HG03378 (cell line): ENCODE measurements around the gene GLT8D2.

ENCODE experiments used
- ATAC-seq: cut with Tn5 transposase; IDR thresholded peaks from one replicate; pipeline ENCODE4 v1.9.1; 2021; ENCODE audit warnings: mild to moderate bottlenecking, moderate library complexity; ENCODE audit not compliant: unreplicated experiment

The GLT8D2 gene

DNA sequence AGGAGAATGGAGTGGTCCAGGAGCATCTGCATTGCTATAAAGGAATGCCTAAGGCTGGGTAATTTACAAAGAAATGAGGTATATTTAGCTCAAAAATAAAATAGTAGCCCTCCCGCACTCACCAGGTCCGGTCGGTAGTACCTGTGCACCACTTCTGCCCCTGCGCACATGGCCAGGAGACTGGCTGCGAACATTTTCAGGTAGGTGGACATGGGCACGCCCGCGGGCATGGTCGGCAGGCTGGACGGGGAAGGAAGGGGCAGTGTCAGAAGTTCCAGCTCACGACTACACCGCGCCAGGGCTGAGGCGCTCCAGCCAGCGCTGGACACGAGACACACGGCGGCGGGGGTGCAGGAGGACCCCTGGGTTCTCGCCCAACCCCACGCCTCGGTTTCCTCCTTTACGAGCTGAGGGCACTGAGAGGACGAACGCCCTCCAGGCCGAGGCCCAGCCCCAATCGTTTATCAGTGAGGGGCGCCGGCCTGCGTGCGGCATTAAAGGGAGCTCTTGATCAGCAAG is 93.4 kb downstream of the GLT8D2 start:
- peak; percentile 8 for ATAC-seq

DNA sequence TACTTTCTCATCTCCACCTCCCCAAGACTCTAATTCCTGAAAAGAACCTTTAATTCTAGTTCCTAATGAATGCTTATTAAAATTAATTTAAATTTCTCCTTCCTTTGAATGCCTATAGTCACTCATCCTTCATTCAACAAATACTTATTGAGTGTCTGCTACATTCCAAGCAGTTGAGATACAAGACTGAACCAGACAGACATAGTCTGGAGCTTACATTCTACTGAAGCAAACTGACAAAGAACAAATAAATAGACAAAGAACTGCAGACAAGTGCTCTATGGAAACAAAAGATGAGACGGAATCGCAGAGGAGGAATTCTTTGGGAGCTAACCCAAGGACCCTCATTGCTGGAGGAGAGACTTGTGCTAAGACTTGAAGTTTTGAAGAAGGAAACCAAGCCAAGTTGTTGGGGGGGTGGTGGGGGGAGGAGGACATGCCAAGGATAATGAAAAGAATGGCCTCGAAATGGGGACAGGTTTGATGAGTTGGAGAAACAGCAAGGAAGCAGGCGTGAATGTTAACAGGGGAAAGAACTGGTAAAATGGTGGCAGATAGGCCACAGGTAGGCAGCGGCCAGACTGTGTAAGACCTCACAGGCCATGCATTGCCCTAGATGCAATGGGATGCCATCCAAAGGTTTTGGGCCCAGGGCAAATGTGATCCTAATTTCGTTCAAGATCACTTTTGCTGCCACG is 94.0 kb downstream of the GLT8D2 start:
- no peak for ATAC-seq

GRCh38 chr12:103952497-103952896 is 97.5 kb downstream of the GLT8D2 start:
- no peak for ATAC-seq

- no peak for ATAC-seq
These were observed 101.1 kb downstream of the GLT8D2 start for GRCh38 chr12:103948746-103949406.

- no peak for ATAC-seq
These were observed 102.0 kb downstream of the GLT8D2 start for GRCh38 chr12:103947871-103948555.

DNA sequence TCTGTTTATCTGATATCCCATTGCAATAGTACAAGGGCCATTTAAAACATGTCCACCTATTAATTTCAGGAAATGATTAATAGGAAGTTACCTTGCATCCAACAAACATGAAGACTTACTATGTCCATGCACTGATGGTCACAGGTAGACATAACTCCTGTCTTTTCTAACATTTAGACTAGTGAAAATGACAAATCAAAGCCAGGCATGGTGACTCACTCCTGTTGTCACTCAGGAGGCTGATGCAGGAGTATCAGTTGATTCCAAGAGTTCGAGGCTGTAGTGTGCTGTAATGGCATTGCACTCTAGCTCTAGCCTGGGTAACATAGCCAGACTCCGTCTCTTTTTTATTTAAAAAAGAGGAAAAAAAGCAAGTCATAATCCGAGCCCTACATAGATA is 105.0 kb downstream of the GLT8D2 start:
- no peak for ATAC-seq
